ENCODE measurements around the gene MRPL58.
"Not testable (repeated sequence)": the region's sequence is repeated elsewhere in the genome, so short reads cannot be mapped to it uniquely, and the experiment has no call there.

The MRPL58 gene

DNA sequence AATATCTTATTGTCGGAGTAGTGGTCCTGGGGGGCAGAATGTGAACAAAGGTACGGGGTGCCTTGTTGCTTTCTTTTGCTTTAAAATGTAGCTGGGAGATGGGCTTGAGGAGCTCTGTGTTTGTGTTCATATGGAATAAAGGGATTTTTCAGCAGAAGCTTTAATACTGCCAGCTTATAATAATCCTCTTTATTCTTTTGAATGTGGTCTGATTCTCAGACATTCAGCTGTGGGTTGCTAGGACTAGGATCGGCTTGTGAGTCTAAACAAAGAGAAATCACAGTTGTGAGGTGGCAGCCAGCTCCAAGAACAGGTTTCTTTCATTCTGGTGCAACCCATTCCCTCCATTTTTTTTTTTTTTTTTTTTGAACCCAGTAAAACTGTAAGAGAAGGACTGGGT, 7.2 kb downstream of the MRPL58 start:
- no peak for DNase-seq

DNA sequence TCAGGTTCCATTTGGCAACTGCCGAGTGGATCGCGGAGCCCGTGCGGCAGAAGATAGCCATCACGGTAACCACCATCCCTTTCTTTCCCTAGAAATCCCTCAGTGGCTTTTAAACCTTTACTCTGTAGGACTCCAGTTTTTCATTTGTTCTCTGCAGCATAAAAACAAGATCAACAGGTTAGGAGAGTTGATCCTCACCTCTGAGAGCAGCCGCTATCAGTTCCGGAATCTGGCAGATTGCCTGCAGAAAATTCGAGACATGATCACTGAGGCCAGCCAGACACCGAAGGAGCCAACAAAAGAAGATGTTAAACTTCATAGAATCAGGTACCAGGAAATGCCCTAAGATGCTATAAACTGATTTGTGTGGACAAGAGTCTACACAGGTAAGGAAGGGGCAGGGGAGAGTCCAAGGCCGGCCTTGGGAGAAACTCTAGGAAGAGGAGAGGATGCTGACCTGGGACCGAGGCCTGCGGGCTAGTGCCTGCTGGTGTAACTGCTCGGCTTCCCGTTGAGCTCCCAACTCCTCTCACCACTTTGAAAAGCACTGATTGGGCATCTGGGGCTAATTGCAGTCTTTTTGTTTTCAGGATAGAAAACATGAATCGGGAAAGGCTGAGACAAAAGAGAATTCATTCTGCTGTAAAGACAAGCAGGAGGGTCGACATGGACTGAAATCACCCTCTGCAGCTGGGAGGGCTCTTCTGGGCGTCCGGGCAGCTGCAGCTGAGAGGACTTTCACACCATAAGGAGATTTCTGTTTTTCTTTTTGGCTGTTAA, 8.1 kb downstream of the MRPL58 start:
- DNase-seq = no peak

DNA sequence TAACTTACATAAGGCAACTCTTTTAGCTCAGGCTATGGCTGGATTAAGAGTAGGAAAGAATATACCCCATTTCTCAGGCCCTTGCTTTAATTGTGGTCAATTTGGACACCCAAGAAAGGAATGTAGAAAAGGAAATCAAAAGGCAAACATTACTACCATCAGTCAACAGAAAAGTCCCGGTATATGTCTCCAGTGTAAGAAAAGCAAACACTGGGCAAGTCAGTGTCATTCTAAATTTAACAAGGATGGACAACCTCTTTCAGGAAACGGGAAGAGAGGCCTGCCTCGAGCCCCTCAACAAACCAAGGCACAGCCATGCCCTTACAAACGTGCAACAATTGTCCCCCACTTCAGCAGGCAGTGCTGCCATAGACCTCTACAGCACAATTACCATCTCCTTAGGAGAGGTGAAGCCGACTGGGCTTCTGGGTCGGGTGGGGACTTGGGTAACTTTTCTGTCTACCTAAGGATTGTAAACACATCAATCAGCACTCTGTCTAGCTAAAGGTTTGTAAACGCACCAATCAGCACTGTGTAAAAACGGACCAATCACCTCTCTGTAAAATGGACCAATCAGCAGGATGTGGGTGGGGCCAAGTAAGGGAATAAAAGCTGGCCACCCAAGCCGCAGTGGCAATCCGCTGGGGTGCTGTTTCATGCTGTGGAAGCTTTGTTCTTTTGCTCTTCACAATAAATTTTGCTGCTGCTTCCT, 12.4 kb downstream of the MRPL58 start:
- DNase-seq = no peak

DNA sequence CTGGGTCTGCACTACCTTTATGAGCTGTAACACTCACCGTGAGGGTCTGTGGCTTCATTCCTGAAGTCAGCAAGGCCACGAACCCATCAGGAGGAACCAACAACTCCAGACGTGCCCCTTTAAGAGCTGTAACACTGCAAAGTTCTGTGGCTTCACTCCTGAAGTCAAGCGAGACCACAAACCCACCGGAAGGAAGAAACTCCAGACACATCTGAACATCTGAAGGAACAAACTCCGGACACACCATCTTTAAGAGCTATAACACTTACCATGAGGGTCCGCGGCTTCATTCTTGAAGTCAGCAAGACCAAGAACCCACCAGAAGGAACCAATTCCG, 12.9 kb downstream of the MRPL58 start:
- not testable (repeated sequence) for DNase-seq

DNA sequence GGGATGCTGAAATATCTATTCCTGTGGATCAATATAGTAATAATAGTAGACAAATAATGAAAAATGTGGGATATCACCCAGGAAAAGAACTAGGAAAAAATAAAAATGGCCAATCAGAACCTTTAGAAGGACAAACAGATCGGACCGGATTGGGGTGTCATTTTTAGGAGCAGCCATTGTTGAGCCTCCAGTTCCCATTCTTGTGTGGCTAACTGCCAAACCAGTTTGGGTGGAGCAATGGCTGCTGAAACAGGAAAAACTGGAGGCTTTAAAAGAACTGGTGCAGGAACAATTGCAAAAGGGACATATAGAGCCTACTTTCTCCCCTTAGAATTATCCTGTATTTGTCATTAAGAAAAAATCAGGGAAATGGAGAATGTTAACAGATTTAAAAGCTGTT, 14.2 kb downstream of the MRPL58 start:
- not testable (repeated sequence) for DNase-seq

DNA sequence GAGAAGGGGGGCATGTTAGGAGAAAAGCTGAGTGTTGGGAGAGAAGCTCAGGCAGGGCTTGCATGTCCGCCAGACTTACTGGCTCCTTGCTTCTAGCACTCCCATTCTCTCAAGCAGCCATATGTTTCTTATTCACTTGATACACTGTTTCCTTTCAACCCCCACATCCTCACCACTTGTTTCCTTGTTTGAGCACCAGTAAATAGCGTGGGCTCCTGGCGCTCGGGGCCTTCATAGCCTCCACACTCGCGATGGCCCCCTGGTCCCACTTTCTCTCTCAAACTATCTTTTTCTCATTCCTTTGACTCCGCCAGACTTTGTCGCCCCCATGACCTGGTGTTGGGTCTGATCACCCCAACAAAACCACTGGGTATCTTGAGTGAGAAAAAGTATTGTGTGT, 17.7 kb downstream of the MRPL58 start:
- no peak for DNase-seq

DNA sequence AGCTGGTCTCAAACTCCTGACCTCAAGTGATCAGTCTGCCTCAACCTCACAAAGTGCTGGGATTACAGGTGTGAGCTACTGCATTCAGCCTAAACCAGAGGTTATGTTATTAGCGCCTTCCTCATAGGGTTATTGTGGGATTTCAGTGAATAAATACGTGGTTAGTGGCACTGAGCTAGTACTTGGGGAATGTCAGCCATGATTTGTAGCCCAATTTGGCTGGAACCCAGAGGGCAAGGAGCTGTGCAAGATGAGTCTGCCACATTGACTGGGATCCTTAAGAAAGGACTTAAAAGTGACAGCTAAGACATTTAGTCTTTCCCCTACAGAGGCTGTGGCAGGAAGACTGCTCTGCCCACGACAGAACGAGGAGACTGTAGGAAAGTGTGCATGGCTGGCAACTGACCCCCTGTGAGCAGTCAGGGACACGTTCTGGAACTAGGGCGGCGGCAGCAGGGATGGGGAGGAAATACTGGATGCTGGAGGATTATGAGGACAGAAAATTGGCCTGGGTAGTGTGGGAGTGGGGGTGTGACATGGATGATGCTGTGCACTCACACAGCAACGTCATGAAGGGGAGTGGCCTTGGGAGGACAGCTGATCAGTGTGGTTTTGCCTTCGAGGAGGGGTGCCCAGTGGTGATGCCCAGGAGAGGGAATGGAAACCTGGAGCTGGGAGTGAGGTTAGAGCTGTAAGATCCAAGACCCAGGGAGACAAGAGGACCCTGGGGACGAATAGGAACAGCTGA, 19.7 kb downstream of the MRPL58 start:
- peak; percentile 56 for DNase-seq

DNA sequence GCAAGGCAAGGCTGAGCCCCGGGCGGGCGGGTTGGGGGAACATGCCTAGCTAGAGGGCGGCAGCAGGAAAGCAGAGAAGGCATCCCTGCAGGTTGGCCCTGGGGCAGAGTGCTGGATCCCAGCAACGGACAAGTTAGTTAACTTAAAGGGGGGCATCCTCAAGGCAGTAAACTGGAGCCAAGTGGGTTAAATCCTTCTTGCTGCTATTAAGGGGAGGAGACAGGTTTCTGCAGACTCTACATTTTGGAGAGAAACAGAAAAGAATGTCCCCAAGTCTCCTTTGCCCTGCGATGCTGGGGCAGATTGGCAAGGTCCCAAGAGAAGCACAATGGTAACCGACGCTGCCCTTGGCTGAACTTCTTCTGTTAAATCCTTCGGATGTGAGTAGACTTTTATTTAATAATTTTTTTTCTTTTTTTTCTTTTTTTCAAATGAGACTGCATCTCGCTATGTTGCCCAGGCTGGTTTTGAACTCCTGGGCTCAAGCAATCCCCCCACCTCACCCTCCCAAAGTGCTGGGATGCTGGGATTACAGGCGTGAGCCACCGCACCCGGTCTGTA, 20.3 kb downstream of the MRPL58 start:
- DNase-seq = no peak

DNA sequence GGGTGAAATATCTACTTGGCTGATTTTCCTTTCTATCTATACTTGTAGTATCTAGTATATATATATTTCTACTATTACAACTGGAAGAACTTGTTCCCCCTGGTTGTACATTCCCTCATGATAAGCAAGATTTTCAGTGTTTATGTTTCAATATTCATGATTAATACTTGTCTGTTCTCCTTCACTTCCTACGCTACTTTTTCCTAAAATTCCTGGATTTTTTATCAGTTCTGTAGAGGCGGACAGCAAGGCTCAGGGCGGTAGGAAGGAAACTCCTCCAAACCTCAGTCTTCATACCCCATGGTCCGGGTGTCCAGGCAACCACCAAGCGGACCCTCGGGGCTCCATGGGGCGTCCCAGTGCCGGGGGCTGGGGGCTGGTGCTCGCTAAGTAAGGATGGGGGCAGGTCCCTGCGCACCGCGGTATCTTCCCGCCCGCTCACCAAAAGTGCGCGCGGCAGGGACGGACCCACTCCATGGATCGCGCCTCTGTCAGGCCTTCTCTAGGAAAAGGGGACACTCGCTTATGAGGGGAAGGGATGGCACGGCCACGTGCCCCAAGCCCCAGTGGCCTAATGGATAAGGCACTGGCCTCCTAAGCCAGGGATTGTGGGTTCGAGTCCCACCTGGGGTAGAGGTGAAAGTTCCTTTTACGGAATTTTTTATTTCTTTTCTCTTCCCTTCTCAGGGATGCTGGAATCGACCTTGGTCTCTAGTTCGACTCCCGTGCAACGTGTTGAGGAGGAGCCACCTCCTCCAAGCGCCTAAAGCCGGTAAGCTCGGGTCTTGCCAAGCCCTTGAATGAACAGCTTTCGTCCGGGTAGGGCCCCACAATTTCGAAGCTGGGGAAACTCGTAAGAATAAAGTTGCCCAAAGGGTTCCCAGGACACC, 21.1 kb downstream of the MRPL58 start:
- peak; percentile 83 for DNase-seq

DNA sequence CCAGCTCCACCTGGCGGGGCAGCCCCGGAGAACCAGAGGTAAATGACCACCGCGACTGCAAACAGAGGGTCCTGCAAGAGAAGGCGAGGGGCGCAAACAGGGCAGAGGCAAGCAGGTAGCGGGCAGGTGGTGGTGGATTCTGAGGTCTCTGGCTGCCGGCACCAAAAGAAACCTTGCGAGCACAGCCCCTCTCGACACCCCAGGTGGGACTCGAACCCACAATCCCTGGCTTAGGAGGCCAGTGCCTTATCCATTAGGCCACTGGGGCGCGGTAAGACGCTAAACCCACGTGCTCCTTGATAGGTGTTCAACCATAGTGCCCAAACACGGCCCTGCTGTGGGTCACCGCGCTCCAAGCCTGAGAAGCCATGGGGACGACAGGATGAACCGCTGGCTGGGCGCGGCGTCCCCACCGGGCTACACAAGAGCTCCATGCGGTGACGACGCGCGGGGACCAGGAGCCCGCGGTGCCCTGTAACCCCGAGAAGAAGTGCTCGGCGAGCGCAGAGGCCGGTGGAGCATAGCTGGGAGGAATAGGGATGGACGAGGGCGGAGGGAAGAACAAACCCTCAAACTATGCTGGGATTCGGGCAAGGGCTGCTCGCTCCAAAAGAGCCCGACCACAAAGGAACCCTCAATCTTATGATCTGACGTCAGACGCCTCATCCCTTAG, 21.9 kb downstream of the MRPL58 start:
- DNase-seq = peak; percentile 63

DNA sequence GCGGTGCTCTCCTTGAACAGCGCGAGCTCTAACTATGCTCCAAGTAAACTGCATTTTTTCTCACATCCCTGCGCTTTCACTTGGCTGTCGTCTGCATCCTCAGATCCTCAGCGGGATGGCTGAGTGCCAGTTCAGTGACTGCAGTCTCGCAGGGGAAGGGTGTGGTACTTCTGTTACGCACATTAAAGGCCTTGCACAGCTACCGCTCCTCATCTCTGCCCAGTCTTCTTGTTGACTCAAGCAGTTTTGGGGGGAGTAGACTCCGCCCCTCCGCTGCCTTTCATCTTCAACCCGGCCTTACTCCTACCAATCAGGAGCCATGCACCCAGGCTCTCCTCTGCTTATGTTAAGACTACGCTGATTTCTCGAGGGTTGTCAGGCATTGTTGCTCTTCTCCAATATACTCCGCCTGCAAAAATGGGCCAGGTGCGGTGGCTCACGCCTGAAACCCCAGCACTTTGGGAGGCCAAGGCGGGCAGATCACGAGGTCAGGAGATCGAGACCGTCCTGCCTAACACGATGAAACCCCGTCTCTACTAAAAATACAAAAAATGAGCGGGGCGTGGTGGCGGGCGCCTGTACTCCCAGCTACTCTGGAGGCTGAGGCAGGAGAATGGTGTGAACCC, 24.3 kb downstream of the MRPL58 start:
- peak; percentile 52 for DNase-seq

DNA sequence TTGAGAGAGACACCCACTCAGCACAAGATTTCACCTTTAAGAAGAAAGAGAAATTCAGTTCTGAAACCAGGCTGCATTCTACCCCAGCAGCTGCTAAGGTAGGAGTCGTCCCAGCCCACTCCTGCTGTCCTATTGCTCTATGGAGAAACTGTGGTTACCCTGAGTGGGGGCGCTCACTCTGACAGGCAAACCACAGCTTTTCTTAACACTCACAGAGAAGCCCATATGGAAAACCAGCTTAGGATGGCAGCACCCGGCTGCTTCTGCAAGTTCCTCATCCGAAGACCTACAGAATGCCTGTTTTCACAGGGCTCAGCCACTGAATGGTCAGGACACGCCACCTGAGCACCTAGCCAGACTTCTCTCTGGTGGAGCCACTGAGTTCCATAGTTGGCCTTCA, 26.8 kb downstream of the MRPL58 start:
- DNase-seq = no peak

DNA sequence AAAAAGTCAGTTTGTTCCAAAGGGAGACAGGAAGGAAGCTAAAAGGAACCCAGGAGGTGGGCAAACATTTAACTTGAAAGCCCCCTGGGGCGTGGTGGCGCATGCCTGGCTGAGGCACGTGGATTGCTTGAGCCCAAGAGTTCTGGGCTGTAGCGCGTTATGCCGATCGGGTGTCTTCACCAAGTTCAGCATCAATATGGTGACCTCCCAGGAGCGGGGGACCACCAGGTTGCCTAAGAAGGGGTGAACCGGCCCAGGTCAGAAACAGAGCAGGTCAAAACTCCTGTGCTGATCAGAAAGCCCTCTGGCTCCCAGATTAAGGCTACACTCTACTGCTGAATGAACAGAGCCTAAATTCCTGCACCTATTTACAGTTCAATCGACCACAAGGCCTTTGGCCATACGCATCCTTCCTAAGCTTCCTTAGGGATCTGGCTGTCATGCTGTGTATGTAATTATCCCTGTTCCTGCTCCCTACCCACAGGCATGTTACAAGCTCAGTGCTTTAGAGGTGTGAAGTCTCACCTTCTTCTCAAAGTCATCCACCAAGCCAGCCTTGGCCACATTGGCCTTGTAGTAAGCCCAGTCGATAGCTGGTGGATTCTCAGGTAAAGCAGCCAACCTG, 29.3 kb downstream of the MRPL58 start:
- DNase-seq = no peak

DNA sequence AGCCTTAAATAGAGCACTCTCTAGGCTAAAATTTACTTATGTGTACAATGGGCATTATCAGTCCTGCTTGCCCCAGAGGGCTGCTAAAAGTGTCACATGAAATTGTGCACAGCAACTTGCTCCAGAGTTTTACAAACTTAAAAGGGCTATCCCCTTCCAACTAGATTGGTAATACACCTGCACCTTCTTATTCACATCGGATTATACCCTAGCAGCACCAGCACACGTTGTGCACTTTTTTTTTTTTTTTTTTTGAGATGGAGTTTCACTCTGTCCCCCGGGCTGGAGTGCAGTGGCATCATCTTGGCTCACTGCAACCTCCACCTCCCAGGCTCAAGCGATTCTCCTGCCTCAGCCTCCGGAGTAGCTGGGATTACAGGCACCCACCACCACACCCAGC, 31.3 kb downstream of the MRPL58 start:
- not testable (repeated sequence) for DNase-seq

DNA sequence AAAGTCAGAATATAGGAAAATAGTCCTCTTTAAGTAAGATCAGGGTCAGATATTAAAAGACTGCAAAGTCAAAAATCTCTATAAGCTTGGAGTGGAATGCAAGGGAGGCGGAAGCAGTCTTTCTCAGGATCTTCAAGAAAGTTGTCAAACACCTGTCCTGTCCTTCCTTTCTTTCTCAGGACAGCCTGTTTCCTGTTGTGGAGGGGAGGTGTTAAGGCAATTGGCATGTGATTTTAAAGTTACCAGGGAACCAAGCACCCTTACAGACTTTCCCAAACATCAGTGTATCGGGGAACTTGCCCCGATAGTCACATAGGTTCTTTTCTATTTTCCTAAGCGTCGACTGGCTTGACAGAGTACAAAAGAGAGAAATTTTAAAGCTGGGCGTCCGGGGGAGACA, 32.2 kb downstream of the MRPL58 start:
- no peak for DNase-seq

DNA sequence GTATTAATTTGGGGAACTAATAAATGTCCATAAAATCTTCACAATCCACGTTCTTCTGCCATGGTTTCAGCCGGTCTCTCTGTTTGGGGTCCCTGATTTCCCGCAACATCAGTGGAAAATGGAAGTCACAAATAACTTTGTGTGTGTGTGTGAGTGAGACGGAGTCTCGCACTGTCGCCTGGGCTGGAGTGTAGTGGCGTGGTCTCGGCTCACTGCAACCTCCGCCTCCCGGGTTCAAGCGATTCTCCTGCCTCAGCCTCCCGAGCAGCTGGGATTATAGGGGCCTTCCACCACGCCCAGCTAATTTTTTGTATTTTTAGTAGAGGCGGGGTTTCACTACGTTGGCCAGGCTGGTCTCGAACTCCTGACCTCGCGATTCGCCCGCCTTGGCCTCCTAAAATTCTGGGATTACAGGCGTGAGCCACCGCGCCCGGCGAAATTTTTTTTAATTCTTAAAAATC, 33.5 kb downstream of the MRPL58 start:
- not testable (repeated sequence) for DNase-seq

DNA sequence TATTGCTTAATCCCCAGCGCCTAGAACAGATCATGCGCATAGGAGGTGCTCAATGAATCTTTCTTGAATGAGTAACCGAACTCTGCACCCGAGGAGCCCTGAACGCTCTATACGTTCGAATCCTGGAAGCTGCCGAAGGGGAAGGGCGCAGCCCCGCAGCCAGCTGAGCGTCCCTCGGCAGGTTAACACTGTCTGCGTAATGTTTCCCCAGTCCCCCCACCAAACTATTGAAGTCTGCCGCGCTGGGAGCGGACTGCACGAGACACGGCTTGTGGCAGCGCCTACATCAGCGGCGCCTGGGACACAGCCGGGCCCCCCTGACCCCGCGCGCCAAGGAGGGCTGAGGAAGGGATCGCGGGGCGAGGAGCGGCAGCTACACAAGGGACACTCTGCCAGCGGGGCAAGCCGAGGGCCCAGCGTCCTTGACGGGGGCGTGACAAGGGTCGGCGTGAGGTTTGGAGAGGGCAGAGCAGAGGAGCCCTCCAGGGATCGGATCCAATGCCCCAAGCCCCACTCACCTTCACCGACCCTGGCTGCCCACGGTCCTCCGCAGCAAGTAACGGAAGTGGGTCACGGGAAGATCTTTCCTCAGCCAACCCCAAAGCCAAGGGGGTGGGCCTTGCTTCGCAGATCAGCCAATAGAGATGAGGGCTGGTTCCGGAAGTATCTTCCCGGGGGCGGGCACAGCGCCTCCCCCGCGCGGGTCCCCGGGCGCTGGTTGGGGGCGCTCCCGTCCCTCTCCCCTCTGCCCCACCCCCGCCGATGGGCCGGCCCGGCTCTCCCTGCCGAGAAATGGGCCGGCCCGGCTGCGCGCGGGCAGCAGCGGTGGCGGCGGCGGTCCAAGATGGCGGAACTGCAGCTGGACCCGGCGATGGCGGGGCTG, 34.2 kb downstream of the MRPL58 start, which contains the start of the genes ATP5PD and KCTD2:
ATP5PD (minus strand) TSS at position 563 of the 883 bp plus-strand sequence. CDS start 4,319 bp downstream, outside the sequence.
KCTD2 (plus strand) TSS at position 819 of the 883 bp plus-strand sequence; CDS start at position 845, 26 bp downstream.
- peak; percentile 94 for DNase-seq

DNA sequence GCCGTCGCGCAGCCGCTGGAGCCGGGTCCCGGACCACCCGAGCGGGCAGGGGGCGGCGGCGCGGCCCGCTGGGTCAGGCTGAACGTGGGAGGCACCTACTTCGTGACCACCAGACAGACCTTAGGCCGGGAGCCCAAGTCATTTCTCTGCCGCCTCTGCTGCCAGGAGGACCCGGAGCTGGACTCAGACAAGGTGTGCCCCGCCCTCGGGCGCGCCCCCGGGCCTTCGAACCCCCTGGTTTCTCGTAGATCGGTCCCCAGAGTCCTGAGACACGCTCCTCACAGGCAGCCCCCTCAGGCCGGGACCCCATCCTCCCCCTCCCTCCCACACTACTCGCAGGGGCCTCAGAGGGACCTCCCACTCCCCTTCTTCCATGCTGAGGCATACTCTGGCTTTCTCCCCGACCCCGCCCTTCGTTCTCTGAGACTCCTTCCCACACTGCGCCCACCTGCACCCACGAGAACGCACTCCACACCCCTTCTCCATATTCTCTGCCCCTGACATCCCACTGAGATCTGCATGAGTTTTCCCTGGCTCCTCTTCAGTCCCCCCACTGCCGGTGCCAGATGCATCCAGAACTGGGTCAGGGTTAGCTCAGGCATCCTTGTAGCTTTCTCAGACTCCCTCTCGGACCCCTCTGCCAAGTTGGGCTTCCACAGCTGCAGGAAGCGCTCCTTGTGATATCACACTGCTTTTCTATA, 35.1 kb downstream of the MRPL58 start:
- no peak for DNase-seq
